Epidermal melanocyte (primary cell): Measurements from ENCODE around the gene NOX1.
"Not testable (repeated sequence)": the region's sequence is repeated elsewhere in the genome, so short reads cannot be mapped to it uniquely, and the experiment has no call there.

Experiments
- DNase-seq: peaks from one replicate; pipeline ENCODE4 v3.0.0; 2011; ENCODE audit warnings: low spot score; ENCODE audit not compliant: insufficient read length

Gene NOX1

GRCh38 chrX:100819837-100820666, 54.1 kb downstream of the NOX1 start, which contains the start of gene CSTF2:
CSTF2 (plus strand) TSS chrX:100820391; CDS start chrX:100820417, 26 bp downstream.
- DNase-seq, result peak; percentile 59

DNA sequence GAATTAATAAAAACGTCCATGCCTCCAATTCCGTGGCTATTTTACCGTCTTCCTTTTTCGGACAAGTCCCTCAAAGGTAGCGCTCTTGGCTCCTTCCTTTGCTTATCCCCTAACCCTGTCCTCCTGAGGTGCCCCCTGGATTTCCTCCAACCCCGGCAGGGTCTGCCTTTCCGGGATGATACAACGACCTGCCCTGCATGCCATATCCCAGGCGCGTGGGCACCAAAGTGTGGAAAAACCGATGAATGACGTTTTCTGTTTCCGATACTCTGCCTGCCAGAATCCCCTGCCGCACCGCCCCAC, 54.7 kb downstream of the NOX1 start:
- DNase-seq, result no peak

DNA sequence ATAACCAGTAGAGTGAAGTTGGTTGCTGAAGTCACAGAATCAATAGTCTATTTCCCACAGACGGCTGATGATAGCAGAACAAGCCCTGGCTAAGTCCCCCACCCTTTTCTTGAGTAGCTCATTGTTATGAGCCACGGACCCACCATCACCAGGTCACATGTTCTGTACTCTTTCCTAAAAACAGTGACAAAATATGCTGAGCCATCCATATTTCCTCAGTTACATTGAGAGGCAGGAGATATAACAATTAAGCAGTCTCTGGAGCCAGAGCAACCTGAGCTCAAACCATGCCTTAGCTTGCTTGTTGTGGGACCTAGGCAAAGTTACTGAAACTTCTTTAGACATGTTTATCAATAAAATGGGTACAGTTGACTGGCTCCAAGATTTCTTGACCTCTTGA, 56.8 kb downstream of the NOX1 start:
- no peak for DNase-seq

DNA sequence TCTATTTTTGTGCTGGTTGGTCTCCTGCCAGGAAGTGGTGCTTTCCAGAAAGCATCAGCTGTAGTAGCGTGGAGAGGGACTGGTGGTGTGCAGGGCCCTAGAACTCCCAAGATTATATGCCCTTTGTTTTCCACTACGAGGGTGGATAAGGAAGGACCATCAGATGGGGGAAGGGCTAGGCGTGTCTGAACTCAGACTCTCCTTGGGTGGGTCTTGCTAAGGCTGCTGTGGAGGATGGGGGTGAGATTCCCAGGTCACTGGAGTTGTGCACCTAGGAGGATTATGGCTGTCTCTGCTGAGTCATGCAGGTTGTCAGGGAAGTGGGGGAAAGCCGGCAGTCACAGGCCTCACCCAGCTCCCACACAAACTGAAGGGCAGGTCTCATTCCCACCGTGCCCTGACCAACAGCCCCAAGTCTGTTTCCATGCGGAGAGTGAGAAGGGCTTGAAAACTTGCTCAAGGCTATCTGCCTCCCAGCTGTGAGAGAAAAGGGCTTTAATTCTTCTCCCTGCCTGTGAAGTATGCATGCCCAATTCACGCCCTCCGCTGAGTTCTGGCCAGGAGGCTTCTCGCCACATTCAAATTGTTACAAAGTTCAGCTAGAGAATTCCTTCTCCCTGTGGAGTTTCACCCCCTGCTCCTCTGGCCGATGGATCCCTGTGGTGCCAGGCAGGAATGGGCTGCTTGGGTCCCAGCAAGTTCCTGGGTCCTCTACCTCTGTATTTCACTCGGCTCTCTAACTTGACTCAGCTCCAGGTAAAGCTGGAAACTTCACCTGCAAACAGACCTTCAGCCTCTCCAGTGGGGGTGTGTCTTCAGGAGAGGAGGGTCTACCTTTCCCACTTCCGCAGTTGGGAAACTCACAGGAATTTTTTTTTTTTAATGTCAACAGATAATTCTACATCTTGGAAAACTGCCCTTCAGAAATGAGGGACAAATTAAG, 61.7 kb downstream of the NOX1 start:
- DNase-seq, result no peak

DNA sequence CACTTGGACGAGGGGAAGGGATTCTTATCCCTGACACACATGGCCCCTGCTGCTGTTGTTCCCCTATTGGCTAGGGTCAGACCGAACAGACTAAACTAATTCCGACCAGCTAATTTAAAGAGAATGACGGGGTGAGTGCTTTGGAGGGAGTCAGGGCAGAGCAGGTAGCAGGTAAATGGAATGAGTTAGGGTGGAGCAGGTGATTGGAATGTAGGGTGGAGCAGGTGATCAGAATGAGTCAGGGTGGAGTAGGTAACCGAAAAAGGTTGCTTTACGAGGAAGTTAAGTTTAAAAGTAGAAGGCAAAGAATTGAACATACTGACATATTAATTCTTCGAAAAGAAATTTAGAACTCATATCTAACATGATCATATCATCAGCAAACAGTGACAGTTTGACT, 65.9 kb downstream of the NOX1 start:
- DNase-seq, result not testable (repeated sequence)

GRCh38 chrX:100804780-100805179, 69.4 kb downstream of the NOX1 start:
- no peak for DNase-seq

- DNase-seq, result no peak
Measured at GRCh38 chrX:100802843-100803242, 71.3 kb downstream of the NOX1 start.

DNA sequence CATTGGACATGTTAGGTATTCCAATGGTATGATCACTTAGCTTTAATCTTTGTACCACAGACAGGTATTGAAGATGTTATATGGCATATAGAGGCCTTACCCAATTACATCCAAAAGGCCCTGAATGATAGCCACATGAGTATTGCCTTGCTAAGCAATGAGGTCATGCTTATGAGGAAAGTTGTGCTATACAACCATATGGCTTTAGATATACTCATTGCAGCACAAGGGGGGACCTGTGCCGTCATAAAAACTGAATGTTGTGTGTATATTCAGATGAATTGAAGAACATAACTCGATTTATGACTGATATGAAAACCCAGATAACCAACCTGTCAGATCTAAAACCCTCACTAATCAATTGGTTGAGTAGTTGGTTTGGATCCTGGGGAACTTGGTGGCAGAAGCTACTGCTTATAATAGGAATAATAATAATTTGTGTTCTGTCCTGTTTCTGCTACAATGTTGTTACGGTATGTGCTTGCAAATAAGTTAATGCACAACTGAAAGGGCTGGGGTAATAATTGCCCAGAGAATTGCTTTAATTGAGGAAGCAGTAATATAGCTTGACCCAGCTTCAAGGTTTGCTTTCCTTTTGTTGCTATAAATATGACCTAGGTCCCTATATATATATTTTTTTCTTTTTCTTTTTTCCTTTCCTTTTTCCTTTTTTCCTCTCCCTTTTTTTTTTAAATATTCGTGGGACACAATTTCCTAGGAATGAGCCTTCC, 75.5 kb downstream of the NOX1 start:
- DNase-seq, result no peak

- DNase-seq, result no peak
Measured at GRCh38 chrX:100797359-100797758, 76.8 kb downstream of the NOX1 start.

- DNase-seq, result not testable (repeated sequence)
Measured at GRCh38 chrX:100796371-100796770, 77.8 kb downstream of the NOX1 start.
